ENCODE results near the gene TMEM101. TPM values are rescaled to one million over a fixed set of nuclear protein-coding genes. Genes with fewer than 3 reads are reported as not detected.
A peak's percentile ranks its signal among the peaks of the same experiment; 100 is the strongest.

Gene TMEM101
- 10 to 100 TPM; 15.9 to 30.6 (median 20.3) TPM for total RNA-seq
- 10 to 100 TPM; 16.5 to 23.1 (median 22.3) TPM for polyA plus RNA-seq
- long read RNA-seq, donor 1, partial matches to known transcripts = 0 of 3 reads
- long read RNA-seq, donor 1, other reads (novel, unspliced or antisense) = 0 of 3 reads
- long read RNA-seq, donor 2, transcript TMEM101-201 (4 exons, 1,536 nt) = major isoform, 12 of 13 reads
- long read RNA-seq, donor 2, partial matches to known transcripts = 0 of 13 reads
- long read RNA-seq, donor 2, other reads (novel, unspliced or antisense) = 0 of 13 reads

DNA sequence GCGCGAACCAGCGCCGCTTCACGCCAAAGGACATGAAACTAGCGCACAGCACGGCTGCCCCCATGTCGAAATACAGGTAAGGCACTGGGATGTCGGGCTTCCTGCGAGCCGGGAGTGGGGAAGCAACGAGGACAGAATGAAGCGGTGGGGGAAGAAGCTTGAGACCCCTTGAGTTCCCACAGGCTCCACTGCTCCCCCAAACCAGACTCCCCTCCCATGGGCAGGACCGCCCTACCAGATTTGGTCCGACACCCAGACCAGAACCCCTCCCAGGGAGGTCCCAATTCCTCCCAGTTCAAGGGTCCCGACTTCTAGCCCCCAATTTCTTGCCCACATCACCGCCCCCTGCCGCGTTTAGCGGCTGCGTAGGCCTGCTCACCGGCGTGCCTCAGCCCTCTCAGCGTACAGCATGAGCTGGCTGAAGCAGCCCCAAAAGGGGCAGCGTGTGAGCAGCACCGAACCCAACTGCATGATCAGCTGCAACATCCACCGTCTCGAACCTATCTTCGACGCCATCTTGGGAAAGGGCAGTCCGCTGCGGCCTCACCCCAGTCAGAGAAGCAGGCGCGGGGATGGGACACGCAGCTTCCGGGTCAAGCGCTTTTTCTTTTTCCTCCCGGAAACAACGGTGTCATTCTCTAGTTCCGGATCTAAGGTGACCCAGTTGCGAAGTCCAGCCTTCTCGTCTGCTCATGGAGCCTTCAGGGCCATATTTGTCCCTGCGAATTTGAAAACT, at the start of gene TMEM101:
TSS of gene TMEM101 (minus strand) at position 527 of the 736 bp plus-strand sequence. CDS start at position 516, 11 bp downstream.
- intact Hi-C loops (cut with DNase I; ENCODE audit: low total_unique reads) = no loop called here
- H3K27me3 ChIP-seq (replicated peaks in 1 of 7) = no peaks in the 10 kb centered on the region
- DNase-seq = peak; percentile 95
- 0 to 2% (median 1%) methylated on average over 27 to 43 of the region's 43 CpGs for WGBS, 5 donors
- peaks cover 8 to 31% (median 20%) of the 10 kb centered on the region in 6 donors for H3K4me1 ChIP-seq
- H3K9me3 ChIP-seq = no peaks in the 10 kb centered on the region
- H3K27ac ChIP-seq = peak within 1 kb of the TSS; percentile 21 to 86 (median 72)
- H3K36me3 ChIP-seq = peaks cover 0 to 39% (median 6%) of the 10 kb centered on the region in 6 donors
- TF ChIP-seq, protein P1, sequence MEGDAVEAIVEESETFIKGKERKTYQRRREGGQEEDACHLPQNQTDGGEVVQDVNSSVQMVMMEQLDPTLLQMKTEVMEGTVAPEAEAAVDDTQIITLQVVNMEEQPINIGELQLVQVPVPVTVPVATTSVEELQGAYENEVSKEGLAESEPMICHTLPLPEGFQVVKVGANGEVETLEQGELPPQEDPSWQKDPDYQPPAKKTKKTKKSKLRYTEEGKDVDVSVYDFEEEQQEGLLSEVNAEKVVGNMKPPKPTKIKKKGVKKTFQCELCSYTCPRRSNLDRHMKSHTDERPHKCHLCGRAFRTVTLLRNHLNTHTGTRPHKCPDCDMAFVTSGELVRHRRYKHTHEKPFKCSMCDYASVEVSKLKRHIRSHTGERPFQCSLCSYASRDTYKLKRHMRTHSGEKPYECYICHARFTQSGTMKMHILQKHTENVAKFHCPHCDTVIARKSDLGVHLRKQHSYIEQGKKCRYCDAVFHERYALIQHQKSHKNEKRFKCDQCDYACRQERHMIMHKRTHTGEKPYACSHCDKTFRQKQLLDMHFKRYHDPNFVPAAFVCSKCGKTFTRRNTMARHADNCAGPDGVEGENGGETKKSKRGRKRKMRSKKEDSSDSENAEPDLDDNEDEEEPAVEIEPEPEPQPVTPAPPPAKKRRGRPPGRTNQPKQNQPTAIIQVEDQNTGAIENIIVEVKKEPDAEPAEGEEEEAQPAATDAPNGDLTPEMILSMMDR (IDR thresholded peaks at IDR 0.05 in 8 of 11, conservative IDR thresholded peaks at IDR 0.05 in 3 of 11) = peak in 2 of 11 experiments; percentile 14 to 21
- TF ChIP-seq POLR2A (IDR thresholded peaks at IDR 0.05) (peak in 1 of 3 donors; percentile 98), POLR2AphosphoS5 (IDR thresholded peaks at IDR 0.05) (peak; percentile 87 to 93 (median 90))
- peak within 1 kb of the TSS; percentile 53 to 97 (median 81) for H3K4me3 ChIP-seq

DNA sequence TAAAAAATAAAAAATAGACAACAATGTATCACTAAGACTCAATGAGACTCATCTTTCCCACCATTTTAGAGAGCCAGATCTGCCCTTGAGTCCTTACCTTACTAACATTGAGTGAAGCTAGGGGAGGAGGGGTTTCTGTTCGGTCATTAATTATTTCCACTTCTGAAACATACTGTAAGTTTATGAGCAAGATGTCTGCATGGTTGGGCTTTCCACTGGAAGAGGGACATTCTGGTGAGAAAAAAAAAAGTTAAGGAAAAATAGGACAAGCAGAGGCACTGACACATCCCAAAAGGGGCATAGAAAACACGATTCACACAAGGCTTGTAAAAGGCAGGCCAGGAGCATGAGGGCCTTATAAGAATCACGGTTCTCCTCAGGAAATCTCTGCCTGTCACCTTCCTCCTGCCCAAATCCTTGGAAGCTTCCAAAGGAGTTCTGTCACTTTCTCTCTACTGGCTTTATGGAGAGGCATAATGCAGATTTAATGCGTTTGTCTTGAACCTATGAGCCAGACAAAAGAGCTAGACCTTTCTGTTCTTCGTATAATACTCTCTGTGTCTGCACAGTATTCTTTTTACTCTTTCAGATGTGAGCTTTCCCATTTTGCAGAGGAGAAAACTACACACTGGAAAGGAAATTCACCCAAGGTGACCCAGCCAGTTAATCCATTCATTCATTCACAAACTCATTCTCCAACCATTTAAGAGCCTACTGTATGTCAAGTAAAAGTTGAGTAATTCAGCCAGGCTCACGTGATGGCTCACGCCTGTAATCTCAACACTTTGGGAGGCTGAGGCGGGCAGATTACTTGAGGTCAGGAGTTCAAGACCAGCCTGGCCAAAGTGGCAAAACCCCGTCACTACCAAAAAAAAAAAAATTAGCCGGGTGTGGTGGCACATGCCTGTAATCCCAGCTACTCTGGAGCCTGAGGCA, 49.2 kb upstream of the TMEM101 start:
- TF ChIP-seq, protein P1 (IDR thresholded peaks at IDR 0.05 in 8 of 11, conservative IDR thresholded peaks at IDR 0.05 in 3 of 11) = no peak
- TF ChIP-seq POLR2A (IDR thresholded peaks at IDR 0.05) = no peak
- TF ChIP-seq POLR2AphosphoS5 (IDR thresholded peaks at IDR 0.05) = no peak
- intact Hi-C loops (cut with DNase I; ENCODE audit: low total_unique reads) = no loop called here
- DNase-seq = no peak
- WGBS, 5 donors = 69 to 82% (median 76%) methylated on average over 10 of the region's 10 CpGs
- Histone ChIP-seq H3K27me3 (replicated peaks in 1 of 7) (no peaks in the 10 kb centered on the region), H3K4me3 (no peak overlapping the region), H3K27ac (no peak overlapping the region), H3K9me3 (no peaks in the 10 kb centered on the region), H3K36me3 (peaks cover 0 to 56% (median 34%) of the 10 kb centered on the region in 6 donors), H3K4me1 (peaks cover 14 to 82% (median 44%) of the 10 kb centered on the region in 6 donors)

DNA sequence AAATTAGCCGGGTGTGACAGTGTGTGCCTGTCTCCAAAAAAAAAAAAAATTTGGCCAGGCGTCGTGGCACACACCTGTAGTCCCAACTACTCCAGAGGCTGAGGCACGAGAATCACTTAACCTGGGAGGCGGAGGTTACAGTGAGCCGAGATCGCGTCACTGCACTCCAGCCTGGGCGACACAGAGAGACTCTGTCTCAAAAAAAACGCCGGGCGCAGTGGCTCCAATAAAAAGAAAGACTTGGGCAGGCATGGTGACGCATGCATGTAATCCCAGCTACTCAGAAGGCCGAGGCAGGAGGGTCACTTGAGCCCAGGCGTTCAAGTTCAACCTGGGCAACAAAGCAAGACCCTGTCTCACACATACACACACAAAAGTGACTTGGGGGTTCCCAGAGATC, 48.1 kb upstream of the TMEM101 start:
- Histone ChIP-seq H3K4me3 (no peak overlapping the region), H3K4me1 (peaks cover 14 to 80% (median 47%) of the 10 kb centered on the region in 6 donors), H3K27ac (no peak overlapping the region), H3K27me3 (replicated peaks in 1 of 7) (no peaks in the 10 kb centered on the region), H3K9me3 (no peaks in the 10 kb centered on the region), H3K36me3 (peaks cover 0 to 67% (median 43%) of the 10 kb centered on the region in 6 donors)
- intact Hi-C loops (cut with DNase I; ENCODE audit: low total_unique reads) = no loop called here
- no peak for TF ChIP-seq POLR2A (IDR thresholded peaks at IDR 0.05)
- TF ChIP-seq, protein P1 (IDR thresholded peaks at IDR 0.05 in 8 of 11, conservative IDR thresholded peaks at IDR 0.05 in 3 of 11) = no peak
- no peak for TF ChIP-seq POLR2AphosphoS5 (IDR thresholded peaks at IDR 0.05)
- 93 to 95% (median 94%) methylated on average over 15 of the region's 15 CpGs for WGBS, 5 donors
- DNase-seq = no peak

All from spleen (tissue), 13 donors.